HepG2 (cell line): ENCODE results near the gene ARL10. TPM values are rescaled to one million over a fixed set of nuclear protein-coding genes. Genes with fewer than 3 reads are reported as not detected.

Experiments
- ATAC-seq: fragments of 200-7000 bp; cut with Tn5 transposase; 3 replicates; pipeline ENCODE4 v1.9.1; 2020; ENCODE audit warnings: mild to moderate bottlenecking, moderate library complexity
- BruUV-seq: library from RNA; stranded (reverse); fragments of 400-500 nt; replicated peaks from 2 replicates; lab custom pipeline; 2021; lab: Mats Ljungman, UMichigan
- CTCF ChIA-PET: fragments of 300-600 bp; formaldehyde crosslinking; extraction: SDS; loops from one replicate; lab custom pipeline; 2021; ENCODE audit warnings: low total read pairs, inconsistent platforms, low intra/inter-chr PET ratio; lab: Yijun Ruan, JAX
- POLR2A ChIA-PET: fragments of 350-600 bp; sonication (Branson Sonifier 250); formaldehyde crosslinking; loops from one replicate; lab custom pipeline; 2020; ENCODE audit warnings: antibody characterized with exemption, inconsistent platforms; lab: Yijun Ruan, JAX
- DNase-seq: peaks from one replicate; pipeline ENCODE4 v3.0.0-alpha.2; 2015; ENCODE audit warnings: low spot score
- FAIRE-seq: peaks from 3 replicates; lab custom pipeline; 2011; peaks lifted over from hg19 to GRCh38; lab: Jason Lieb, UNC
- H2AFZ ChIP-seq: one replicate; pipeline ENCODE4 v1.6.1; 2011; ENCODE audit warnings: low read length, inconsistent platforms
- H3K27ac ChIP-seq: fragments of 300-600 bp; 3 replicates; pipeline ENCODE4 v1.8.0; 2011; ENCODE audit warnings: mixed run types, mild to moderate bottlenecking, mixed read lengths, low read length, inconsistent platforms; ENCODE audit not compliant: insufficient read depth; ENCODE audit errors: extremely low read length
- H3K27me3 ChIP-seq, 2 experiments: fragments of 200-600 bp in 1 of 2; 2 replicates in 1 of 2; 3 replicates in 1 of 2; pipeline versions ENCODE4 v1.6.0 to v1.8.0; 2011; ENCODE audit warnings: low read length in 2 of 2, mild to moderate bottlenecking in 2 of 2, moderate library complexity in 2 of 2, inconsistent platforms in 1 of 2; ENCODE audit not compliant: insufficient read depth in 2 of 2, control insufficient read depth in 1 of 2
- H3K36me3 ChIP-seq, 2 experiments: fragments of 200-600 bp in 1 of 2; replicated peaks in 1 of 2; 2 replicates in 1 of 2; 3 replicates in 1 of 2; pipeline versions ENCODE4 v1.5.1 to v1.8.0; 2011; ENCODE audit warnings: low read length in 2 of 2, inconsistent platforms in 1 of 2; ENCODE audit not compliant: insufficient read depth in 2 of 2, control insufficient read depth in 1 of 2
- H3K4me1 ChIP-seq: 2 replicates; pipeline ENCODE4 v1.5.1; 2012; ENCODE audit warnings: low read length, inconsistent platforms; ENCODE audit not compliant: insufficient read depth
- H3K4me2 ChIP-seq: 2 replicates; pipeline ENCODE4 v1.6.0; 2011; ENCODE audit warnings: low read depth, low read length, inconsistent platforms
- H3K4me3 ChIP-seq, 3 experiments: fragments of 200-600 bp in 1 of 3; sonication (generic), shearing (Covaris generic) in 1 of 3; replicated peaks in 1 of 3; 2 replicates each; pipeline ENCODE4 v1.5.1; 2011 to 2016; ENCODE audit warnings: low read length in 3 of 3, inconsistent platforms in 2 of 3, low read depth in 2 of 3, mild to moderate bottlenecking in 2 of 3, control low read depth in 1 of 3, mixed read lengths in 1 of 3; ENCODE audit not compliant: insufficient read depth in 1 of 3
- H3K79me2 ChIP-seq: one replicate; pipeline ENCODE4 v1.6.1; 2011; ENCODE audit warnings: low read length, inconsistent platforms; ENCODE audit not compliant: insufficient read depth
- H3K9ac ChIP-seq: 2 replicates; pipeline ENCODE4 v1.6.0; 2011; ENCODE audit warnings: mild to moderate bottlenecking, low read depth, low read length, inconsistent platforms; ENCODE audit not compliant: insufficient read depth
- H3K9me3 ChIP-seq: 2 replicates; pipeline ENCODE4 v1.5.1; 2012; ENCODE audit warnings: mild to moderate bottlenecking, low read length
- H4K20me1 ChIP-seq: 2 replicates; pipeline ENCODE4 v1.6.0; 2011; ENCODE audit warnings: inconsistent platforms, mild to moderate bottlenecking, low read length, moderate library complexity; ENCODE audit not compliant: insufficient read depth
- CHD2 ChIP-seq: IDR thresholded peaks from 2 replicates; pipeline ENCODE4 v1.6.1; 2011; ENCODE audit warnings: low read depth, low read length, improper control_type of control experiment
- ETV5 ChIP-seq: IDR thresholded peaks from 2 replicates; pipeline ENCODE4 v1.6.1; 2018; ENCODE audit warnings: missing biosample characterization, missing genetic modification reagents, inconsistent platforms, borderline replicate concordance
- FOXA1 ChIP-seq, 2 experiments: fragments of 450-650 bp in 1 of 2; sonication (generic) in 1 of 2; formaldehyde crosslinking in 1 of 2; IDR thresholded peaks; 2 replicates each; pipeline versions ENCODE4 v1.4.0 to v1.6.1; 2016 to 2020; ENCODE audit warnings: missing genetic modification reagents in 1 of 2
- JUND ChIP-seq: sonication (generic); formaldehyde crosslinking; IDR thresholded peaks from 2 replicates; pipeline ENCODE4 v1.8.0; 2022; ENCODE audit warnings: mild to moderate bottlenecking, missing genetic modification reagents
- MAFG ChIP-seq: sonication (generic); formaldehyde crosslinking; IDR thresholded peaks from 2 replicates; pipeline ENCODE4 v1.5.1; 2020; ENCODE audit warnings: mild to moderate bottlenecking, missing genetic modification reagents
- ZFY ChIP-seq: sonication (generic); formaldehyde crosslinking; IDR thresholded peaks from 2 replicates; pipeline ENCODE4 v1.4.0; 2020; ENCODE audit warnings: missing genetic modification reagents
- ZMYM4 ChIP-seq: sonication (generic); formaldehyde crosslinking; IDR thresholded peaks from 2 replicates; pipeline ENCODE4 v1.8.1; 2023; ENCODE audit warnings: mild to moderate bottlenecking, missing genetic modification reagents
- ZNF383 ChIP-seq: sonication (generic); formaldehyde crosslinking; IDR thresholded peaks from 2 replicates; pipeline ENCODE4 v1.4.0; 2020; ENCODE audit warnings: missing genetic modification reagents, mild to moderate bottlenecking, borderline replicate concordance
- WGBS: methylation state at CpG from one replicate; pipeline ENCODE4 v1.1.6; 2017; ENCODE audit warnings: low lambda C conversion rate; 5-methylcytosine and 5-hydroxymethylcytosine counted together
- in situ Hi-C: cut with HindIII; loops from 2 replicates; pipeline ENCODE4 v1.10.0; 2017; ENCODE audit warnings: low pct_unique_long_range_greater_than_20kb; ENCODE audit not compliant: extremely low pct_ligation_motif_present
- intact Hi-C: fragments of 100-400 bp; cut with micrococcal nuclease; formaldehyde crosslinking; loops from one replicate; pipeline ENCODE4 v1.10.0; 2022; ENCODE audit not compliant: unreplicated experiment
- polyA plus RNA-seq, 8 experiments: library from polyadenylated mRNA; depleted of rRNA in 3 of 8; stranded (reverse) in 7 of 8; unstranded in 1 of 8; fragments of >200 nt; fragmentation: Illumina TruSeq in 4 of 8; extraction: Trizol in 4 of 8; gene quantifications; 2 replicates each; pipeline versions ENCODE4 v1.2.1 to v1.2.3, GENCODE V29; 2011 to 2016; ENCODE audit warnings: low read depth in 4 of 8, missing spikeins in 1 of 8, mixed read lengths in 1 of 8; ENCODE audit not compliant: insufficient read depth in 1 of 8
- total RNA-seq, 5 experiments: library from RNA; depleted of rRNA; stranded (reverse); fragments of >200 nt; fragmentation: Illumina TruSeq; extraction: Trizol; gene quantifications; 2 replicates each; pipeline ENCODE4 v1.2.3, GENCODE V29; 2016; ENCODE audit warnings: low read depth in 1 of 5
- TF ChIP-seq, protein P1 (sequence below), 2 experiments: sonication (generic) in 1 of 2; formaldehyde crosslinking in 1 of 2; IDR thresholded peaks; 2 replicates each; pipeline versions ENCODE4 v1.6.1 to v1.9.0; 2014 to 2022; ENCODE audit warnings: antibody characterized with exemption in 1 of 2, borderline replicate concordance in 1 of 2, inconsistent platforms in 1 of 2, low read depth in 1 of 2, missing genetic modification reagents in 1 of 2
- TF ChIP-seq, protein P2 (sequence below): sonication (generic); formaldehyde crosslinking; IDR thresholded peaks from 2 replicates; pipeline ENCODE4 v1.8.0; 2022; ENCODE audit warnings: mild to moderate bottlenecking, missing genetic modification reagents, borderline replicate concordance
- TF ChIP-seq, protein P3 (sequence below): IDR thresholded peaks from 2 replicates; pipeline ENCODE4 v1.6.1; 2016; ENCODE audit warnings: mild to moderate bottlenecking

Gene ARL10
- total and polyA plus RNA-seq, 2 of the 13 experiments (the other 11 are each of a cell fraction or from before 2014, with no cell fraction given), result 0.18 to 0.50 TPM

DNA sequence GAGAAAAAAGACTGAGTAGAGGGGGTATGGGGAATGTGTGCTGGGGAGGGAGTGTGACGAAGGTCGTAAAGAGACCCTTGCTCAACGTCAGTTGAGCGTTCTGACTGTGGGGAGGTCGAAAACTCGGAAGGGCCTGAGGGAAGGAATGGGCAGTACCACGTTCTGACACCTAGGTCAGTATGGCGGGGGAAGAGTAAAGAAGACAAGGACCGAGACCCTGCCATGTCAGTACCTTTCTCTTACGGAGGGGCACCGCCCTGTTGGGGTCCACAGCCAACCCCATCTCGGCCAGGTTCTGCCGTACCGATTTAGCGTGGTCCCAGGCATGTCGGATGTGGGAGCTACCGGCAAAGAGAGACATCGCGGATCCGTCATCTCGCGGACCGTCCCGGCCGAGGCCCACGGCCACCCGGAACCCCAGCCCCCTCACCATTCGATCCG, 22.7 kb downstream of the ARL10 start (continued):
- TF ChIP-seq, protein P1, sequence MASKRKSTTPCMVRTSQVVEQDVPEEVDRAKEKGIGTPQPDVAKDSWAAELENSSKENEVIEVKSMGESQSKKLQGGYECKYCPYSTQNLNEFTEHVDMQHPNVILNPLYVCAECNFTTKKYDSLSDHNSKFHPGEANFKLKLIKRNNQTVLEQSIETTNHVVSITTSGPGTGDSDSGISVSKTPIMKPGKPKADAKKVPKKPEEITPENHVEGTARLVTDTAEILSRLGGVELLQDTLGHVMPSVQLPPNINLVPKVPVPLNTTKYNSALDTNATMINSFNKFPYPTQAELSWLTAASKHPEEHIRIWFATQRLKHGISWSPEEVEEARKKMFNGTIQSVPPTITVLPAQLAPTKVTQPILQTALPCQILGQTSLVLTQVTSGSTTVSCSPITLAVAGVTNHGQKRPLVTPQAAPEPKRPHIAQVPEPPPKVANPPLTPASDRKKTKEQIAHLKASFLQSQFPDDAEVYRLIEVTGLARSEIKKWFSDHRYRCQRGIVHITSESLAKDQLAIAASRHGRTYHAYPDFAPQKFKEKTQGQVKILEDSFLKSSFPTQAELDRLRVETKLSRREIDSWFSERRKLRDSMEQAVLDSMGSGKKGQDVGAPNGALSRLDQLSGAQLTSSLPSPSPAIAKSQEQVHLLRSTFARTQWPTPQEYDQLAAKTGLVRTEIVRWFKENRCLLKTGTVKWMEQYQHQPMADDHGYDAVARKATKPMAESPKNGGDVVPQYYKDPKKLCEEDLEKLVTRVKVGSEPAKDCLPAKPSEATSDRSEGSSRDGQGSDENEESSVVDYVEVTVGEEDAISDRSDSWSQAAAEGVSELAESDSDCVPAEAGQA (IDR thresholded peaks at IDR 0.05; ENCODE audit: low read depth), result 0 out of 2 replicates have a peak, but pooled peaks have one; percentile 15
- TF ChIP-seq, protein P1 (CRISPR knock-in tag; IDR thresholded peaks at IDR 0.05; ENCODE audit: borderline replicate concordance), result no peak

DNA sequence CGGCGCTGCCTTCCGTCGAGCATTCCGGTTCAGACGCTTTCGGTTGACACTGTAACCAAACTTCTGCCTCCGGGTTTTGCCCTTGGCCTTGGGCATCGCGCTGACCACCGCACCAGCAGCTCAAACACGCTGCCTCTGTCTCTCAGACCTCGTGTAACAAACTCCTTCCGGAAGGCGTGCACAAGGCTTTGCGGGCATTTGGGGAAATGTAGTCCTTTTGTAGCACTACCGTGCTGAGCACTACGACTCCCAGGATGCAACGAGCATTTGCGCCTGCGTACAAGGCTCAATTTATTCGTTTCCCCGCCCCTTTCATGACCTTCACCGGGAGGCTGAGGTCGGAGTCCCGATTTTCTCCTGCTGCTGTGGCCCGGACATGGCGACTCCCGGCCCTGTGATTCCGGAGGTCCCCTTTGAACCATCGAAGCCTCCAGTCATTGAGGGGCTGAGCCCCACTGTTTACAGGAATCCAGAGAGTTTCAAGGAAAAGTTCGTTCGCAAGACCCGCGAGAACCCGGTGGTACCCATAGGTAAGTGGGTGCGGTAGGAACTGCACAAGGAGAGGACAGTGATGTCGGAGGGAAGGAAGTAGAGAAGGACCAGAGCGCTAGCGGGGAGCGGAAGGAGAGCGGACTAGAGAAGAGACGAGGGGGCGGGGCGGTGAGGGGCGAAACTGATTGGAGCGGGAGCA, 23.3 kb downstream of the ARL10 start, which contains the start of the genes HIGD2A and NOP16:
HIGD2A (plus strand) TSS at position 308 of the 691 bp plus-strand sequence; CDS start at position 377, 69 bp downstream.
NOP16 (minus strand) TSS at position 155 of the 691 bp plus-strand sequence; CDS start at position 96, 59 bp downstream.
- no TSS peak for BruUV-seq
- Histone ChIP-seq H3K36me3 (peaks cover 6 to 33% of the 10 kb centered on the region in 2 experiments), H2AFZ (peak within 1 kb of the TSS; percentile 85), H3K27me3 (no peaks in the 10 kb centered on the region; a peak in 1 of 5 replicates), H3K9ac (peak within 1 kb of the TSS; percentile 97), H3K79me2 (peaks cover 42% of the 10 kb centered on the region), H3K27ac (peak within 1 kb of the TSS; percentile 99), H3K4me2 (peak within 1 kb of the TSS; percentile 89), H3K4me1 (peaks cover 31% of the 10 kb centered on the region), H4K20me1 (peaks cover 11% of the 10 kb centered on the region; the same call in 1 of the 2 replicates), H3K4me3 (peak within 1 kb of the TSS; percentile 71 to 93 (median 92)), H3K9me3 (no peaks in the 10 kb centered on the region)
- 0% methylated on average over 30 of the region's 47 CpGs for WGBS
- in situ Hi-C loops, result no loop called here
- ChIA-PET POLR2A (interaction anchor here (0.7 to 2.3 kb wide), 11 partner anchors 12 to 160 kb away, joined by 3 to 31 read pairs (median 4); partner anchors contain the start of genes CDHR2, KIAA1191 and RNF44), CTCF (no interaction called here)
- FAIRE-seq (peak; percentile 99), DNase-seq (peak; percentile 98), ATAC-seq (peak; percentile 90)
- intact Hi-C loops, result loop anchor here (1.0 kb wide), 1 partner anchor 16 kb away; no protein-coding TSS in a partner anchor
- TF ChIP-seq, protein P2, sequence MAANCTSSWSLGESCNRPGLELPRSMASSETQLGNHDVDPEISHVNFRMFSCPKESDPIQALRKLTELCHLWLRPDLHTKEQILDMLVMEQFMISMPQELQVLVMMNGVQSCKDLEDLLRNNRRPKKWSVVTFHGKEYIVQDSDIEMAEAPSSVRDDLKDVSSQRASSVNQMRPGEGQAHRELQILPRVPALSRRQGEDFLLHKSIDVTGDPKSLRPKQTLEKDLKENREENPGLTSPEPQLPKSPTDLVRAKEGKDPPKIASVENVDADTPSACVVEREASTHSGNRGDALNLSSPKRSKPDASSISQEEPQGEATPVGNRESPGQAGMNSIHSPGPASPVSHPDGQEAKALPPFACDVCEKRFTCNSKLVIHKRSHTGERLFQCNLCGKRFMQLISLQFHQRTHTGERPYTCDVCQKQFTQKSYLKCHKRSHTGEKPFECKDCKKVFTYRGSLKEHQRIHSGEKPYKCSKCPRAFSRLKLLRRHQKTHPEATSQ, result peak; percentile 49; the same call in 1 of the 2 replicates
- TF ChIP-seq ETV5 (peak; percentile 65), ZMYM4 (CRISPR knock-in tag) (peak; percentile 80), FOXA1 (IDR thresholded peaks at IDR 0.05) (no peak), FOXA1 (CRISPR knock-in tag; IDR thresholded peaks at IDR 0.05) (0 out of 2 replicates have a peak, but pooled peaks have one; percentile 40), ZNF383 (peak; percentile 81; the same call in 1 of the 2 replicates), ZFY (CRISPR knock-in tag) (peak; percentile 84), MAFG (CRISPR knock-in tag) (no peak), JUND (peak; percentile 40; the same call in 1 of the 2 replicates), CHD2 (peak; percentile 95)
- TF ChIP-seq, protein P3, sequence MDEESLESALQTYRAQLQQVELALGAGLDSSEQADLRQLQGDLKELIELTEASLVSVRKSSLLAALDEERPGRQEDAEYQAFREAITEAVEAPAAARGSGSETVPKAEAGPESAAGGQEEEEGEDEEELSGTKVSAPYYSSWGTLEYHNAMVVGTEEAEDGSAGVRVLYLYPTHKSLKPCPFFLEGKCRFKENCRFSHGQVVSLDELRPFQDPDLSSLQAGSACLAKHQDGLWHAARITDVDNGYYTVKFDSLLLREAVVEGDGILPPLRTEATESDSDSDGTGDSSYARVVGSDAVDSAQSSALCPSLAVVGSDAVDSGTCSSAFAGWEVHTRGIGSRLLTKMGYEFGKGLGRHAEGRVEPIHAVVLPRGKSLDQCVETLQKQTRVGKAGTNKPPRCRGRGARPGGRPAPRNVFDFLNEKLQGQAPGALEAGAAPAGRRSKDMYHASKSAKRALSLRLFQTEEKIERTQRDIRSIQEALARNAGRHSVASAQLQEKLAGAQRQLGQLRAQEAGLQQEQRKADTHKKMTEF (CRISPR knock-in tag), result peak; percentile 86
